OCI-LY7 (cell line): ENCODE data around the gene TIMM10. TPM values are rescaled to one million over a fixed set of nuclear protein-coding genes. Genes with fewer than 3 reads are reported as not detected.

Experiments used
- Bru-seq: library from RNA; stranded (reverse); fragments of 400-500 nt; gene quantifications from one replicate; lab custom pipeline; 2021; lab: Mats Ljungman, UMichigan
- BruChase-seq, 2 experiments: library from RNA; stranded (reverse); fragments of 400-500 nt; gene quantifications; one replicate each; lab custom pipeline; 2021; lab: Mats Ljungman, UMichigan
- BruUV-seq: library from RNA; stranded (reverse); fragments of 400-500 nt; replicated peaks from 2 replicates; lab custom pipeline; 2021; lab: Mats Ljungman, UMichigan
- CTCF ChIA-PET: fragments of 300-600 bp; sonication (Branson Sonifier 250); formaldehyde crosslinking; loops from one replicate; lab custom pipeline; 2022; ENCODE audit warnings: antibody characterized with exemption; ENCODE audit not compliant: unreplicated experiment; lab: Charles Lee
- POLR2A ChIA-PET: fragments of 300-600 bp; sonication (Branson Sonifier 250); formaldehyde crosslinking; loops from one replicate; lab custom pipeline; 2022; ENCODE audit warnings: antibody characterized with exemption; lab: Charles Lee
- DNase-seq: peaks from one replicate; pipeline ENCODE4 v3.0.0-alpha.2; 2015; ENCODE audit warnings: low spot score
- H2AFZ ChIP-seq: fragments of 200-600 bp; sonication (generic), shearing (Covaris generic); 2 replicates; pipeline ENCODE4 v1.6.1; 2014; ENCODE audit warnings: mild to moderate bottlenecking, antibody characterized with exemption, low read length, moderate library complexity
- H3K27ac ChIP-seq: fragments of 200-600 bp; sonication (generic); 2 replicates; pipeline ENCODE4 v1.5.1; 2014; ENCODE audit warnings: mixed run types, low read depth, mild to moderate bottlenecking, moderate library complexity, low read length, inconsistent platforms; ENCODE audit not compliant: poor library complexity, severe bottlenecking
- H3K36me3 ChIP-seq: fragments of 200-600 bp; sonication (generic); 2 replicates; pipeline ENCODE4 v1.6.1; 2014; ENCODE audit warnings: mild to moderate bottlenecking, antibody characterized with exemption, low read length, moderate library complexity, mixed read lengths; ENCODE audit not compliant: insufficient read depth
- H3K4me1 ChIP-seq: fragments of 200-600 bp; sonication (generic); 2 replicates; pipeline ENCODE4 v1.5.1; 2014; ENCODE audit warnings: mild to moderate bottlenecking, low read length; ENCODE audit not compliant: insufficient read depth, poor library complexity, severe bottlenecking
- H3K4me2 ChIP-seq: fragments of 200-600 bp; sonication (generic); 2 replicates; pipeline ENCODE4 v1.6.1; 2014; ENCODE audit warnings: mild to moderate bottlenecking, low read length
- H3K4me3 ChIP-seq: fragments of 200-600 bp; sonication (generic); 2 replicates; pipeline ENCODE4 v1.5.1; 2014; ENCODE audit warnings: mild to moderate bottlenecking, low read depth, low read length; ENCODE audit not compliant: poor library complexity, severe bottlenecking
- H3K79me2 ChIP-seq: fragments of 200-600 bp; sonication (generic); 2 replicates; pipeline ENCODE4 v1.6.1; 2016; ENCODE audit warnings: low read depth, mild to moderate bottlenecking, low read length, moderate library complexity, mixed read lengths; ENCODE audit not compliant: insufficient read depth
- H3K9me2 ChIP-seq: fragments of 200-600 bp; sonication (generic); 2 replicates; pipeline ENCODE4 v1.6.1; 2016; ENCODE audit warnings: mild to moderate bottlenecking, low read length, mixed read lengths; ENCODE audit not compliant: insufficient read depth
- H3K9me3 ChIP-seq: fragments of 200-600 bp; sonication (generic); 2 replicates; pipeline ENCODE4 v1.6.1; 2014; ENCODE audit warnings: mild to moderate bottlenecking, mixed run types, low read length, mixed read lengths
- H4K20me1 ChIP-seq: fragments of 200-600 bp; sonication (generic); 2 replicates; pipeline ENCODE4 v1.6.1; 2014; ENCODE audit warnings: mild to moderate bottlenecking, antibody characterized with exemption, low read length, moderate library complexity, mixed read lengths; ENCODE audit not compliant: insufficient read depth
- CTCF ChIP-seq: fragments of 200-600 bp; sonication (generic); conservative IDR thresholded peaks from 2 replicates; pipeline ENCODE4 v1.5.1; 2014; ENCODE audit warnings: mild to moderate bottlenecking, antibody characterized with exemption, low read length, moderate library complexity, mixed read lengths
- EZH2phosphoT487 ChIP-seq: fragments of 200-600 bp; sonication (generic); IDR thresholded peaks from 2 replicates; pipeline ENCODE4 v1.6.1; 2018; ENCODE audit warnings: low read depth, borderline replicate concordance, mild to moderate bottlenecking, mixed run types, antibody characterized with exemption, low read length, moderate library complexity, mixed read lengths
- intact Hi-C: fragments of 100-400 bp; cut with micrococcal nuclease; formaldehyde crosslinking; loops from one replicate; pipeline ENCODE4 v1.10.0; 2022; ENCODE audit not compliant: unreplicated experiment
- long read RNA-seq: library from polyadenylated mRNA; stranded (forward); transcript quantifications from one replicate; pipeline ENCODE4 v2.0.0, GENCODE V29; 2022
- total RNA-seq, 2 experiments: library from RNA; depleted of rRNA in 1 of 2; stranded (reverse); fragments of >200 nt in 1 of 2; shearing (Covaris generic) in 1 of 2; gene quantifications; 2 replicates each; pipeline ENCODE4 v1.2.3, GENCODE V29; 2014 to 2022

The TIMM10 gene
- 163 and 195 TPM in 2 replicates for total RNA-seq (2014; rRNA removed; shearing (Covaris generic))
- total RNA-seq (2022) = 204 and 258 TPM in 2 replicates
- Bru-seq, nascent RNA = percentile 98 among the genes with signal in this experiment
- percentile 96 among the genes with signal in this experiment for BruChase-seq, experiment 1, labeled RNA remaining after a 6-hour chase
- percentile 95 among the genes with signal in this experiment for BruChase-seq, experiment 2, labeled RNA remaining after a 2-hour chase
- long read RNA-seq, transcript TIMM10-201 (3 exons, 680 nt) = major isoform, 175 of 243 reads
- long read RNA-seq, transcript TIMM10-202 (3 exons, 530 nt) = minor isoform, 15 of 243 reads
- long read RNA-seq, partial matches to known transcripts = 0 of 243 reads
- long read RNA-seq, other reads (novel, unspliced or antisense) = 53 of 243 reads

- DNase-seq = peak; percentile 99
- TF ChIP-seq CTCF (peak; percentile 32), EZH2phosphoT487 (no peak)
- peaks cover 31% of the 10 kb centered on the region for H3K4me1 ChIP-seq
- peak within 1 kb of the TSS; percentile 93 for H3K4me2 ChIP-seq
- 0 out of 2 replicates have a peak, but pooled peaks cover 13% of the 10 kb centered on the region for H4K20me1 ChIP-seq
- ChIA-PET POLR2A (interaction anchor here (0.6 to 7.2 kb wide), 6 partner anchors 12 to 118 kb away, joined by 3 to 56 read pairs (median 3); partner anchors contain the start of gene SLC43A1), CTCF (interaction anchor here (1.3 to 1.7 kb wide), 2 partner anchors 38 to 73 kb away, joined by 4 to 5 read pairs; no protein-coding TSS in a partner anchor)
- peak within 1 kb of the TSS; percentile 96 for H2AFZ ChIP-seq
- peak within 1 kb of the TSS; percentile 74 for H3K27ac ChIP-seq
- no peaks in the 10 kb centered on the region for H3K9me2 ChIP-seq
- TSS peak; percentile 93 for BruUV-seq
- intact Hi-C loops = loop anchor here (1.0 to 5.0 kb wide), 6 partner anchors 36 to 210 kb away; partner anchors contain the start of genes MED19, SELENOH, TMX2 and UBE2L6
- H3K9me3 ChIP-seq = no peaks in the 10 kb centered on the region
- peak within 1 kb of the TSS; percentile 97 for H3K4me3 ChIP-seq
- peaks cover 32% of the 10 kb centered on the region for H3K79me2 ChIP-seq
- peaks cover 41% of the 10 kb centered on the region for H3K36me3 ChIP-seq
Observed at GRCh38 chr11:57530596-57531507, at the start of gene TIMM10. TIMM10 (minus strand) TSS chr11:57530754; CDS start chr11:57530189, 565 bp downstream.

GRCh38 chr11:57574061-57574460 is 43.5 kb upstream of the TIMM10 start:
- no TSS peak for BruUV-seq
- ChIA-PET CTCF (no interaction called here), POLR2A (no interaction called here)
- Histone ChIP-seq H3K4me2 (no peak overlapping the region), H3K4me3 (no peak overlapping the region), H3K79me2 (no peaks in the 10 kb centered on the region), H3K9me3 (no peaks in the 10 kb centered on the region), H3K4me1 (no peaks in the 10 kb centered on the region), H3K27ac (no peak overlapping the region), H2AFZ (no peak overlapping the region), H3K9me2 (no peaks in the 10 kb centered on the region), H4K20me1 (no peaks in the 10 kb centered on the region), H3K36me3 (no peaks in the 10 kb centered on the region)
- no peak for TF ChIP-seq CTCF
- TF ChIP-seq EZH2phosphoT487 = no peak
- DNase-seq = no peak
- intact Hi-C loops = no loop called here
